Spleen (tissue), 7 donors: ENCODE results near the gene MRPL51.

Experiments
- CTCF ChIP-seq, 11 experiments: fragments of 200-600 bp in 7 of 11; fragments of 450-650 bp in 4 of 11; sonication (generic) in 4 of 11; IDR thresholded peaks in 8 of 11; conservative IDR thresholded peaks in 3 of 11; 1 replicate in 7 of 11; 2 replicates in 4 of 11; pipeline versions ENCODE4 v1.4.0 to v1.8.0; 2016 to 2021; ENCODE audit warnings: antibody characterized with exemption in 11 of 11, inconsistent platforms in 4 of 11, mild to moderate bottlenecking in 1 of 11
- POLR2AphosphoS5 ChIP-seq, 3 donors: sonication (generic); formaldehyde crosslinking; IDR thresholded peaks; one replicate each; pipeline ENCODE4 v1.5.1; 2017; ENCODE audit warnings: antibody characterized with exemption in 3 of 3
- donor health status: DM: no; HTN: no; CAD: no; lungs with moderate emphysema.
- donor health status: DM: no; HTN: no; CAD: no.
- donor health status: DM: no; HTN: no; CAD: no.

- TF ChIP-seq CTCF (IDR thresholded peaks at IDR 0.05 in 8 of 11, conservative IDR thresholded peaks at IDR 0.05 in 3 of 11), result no peak
- TF ChIP-seq POLR2AphosphoS5 (IDR thresholded peaks at IDR 0.05), result no peak
These were observed 24.8 kb downstream of the MRPL51 start for GRCh38 chr12:6468283-6468575.
